Measurements from ENCODE around the gene ATG7.
A peak's percentile ranks its signal among the peaks of the same experiment; 100 is the strongest.
"Not testable (repeated sequence)": the region's sequence is repeated elsewhere in the genome, so short reads cannot be mapped to it uniquely, and the experiment has no call there.

ATG7 gene

GRCh38 chr3:11467875-11468274, 195.7 kb downstream of the ATG7 start:
- peak in 1 of 4 experiments; percentile 38 for DNase-seq

GRCh38 chr3:11470031-11470853, 198.0 kb downstream of the ATG7 start:
- DNase-seq, result no peak

- no peak for DNase-seq
These were observed 203.1 kb downstream of the ATG7 start for GRCh38 chr3:11475324-11475723.

- DNase-seq, result no peak
These were observed 204.5 kb downstream of the ATG7 start for GRCh38 chr3:11476735-11477144.

- no peak for DNase-seq
These were observed 205.3 kb downstream of the ATG7 start for GRCh38 chr3:11477407-11477911.

- DNase-seq, result no peak
These were observed 206.0 kb downstream of the ATG7 start for GRCh38 chr3:11478167-11478566.

GRCh38 chr3:11479221-11479620, 207.0 kb downstream of the ATG7 start:
- no peak for DNase-seq

- DNase-seq, result no peak
These were observed 208.6 kb downstream of the ATG7 start for GRCh38 chr3:11480663-11481298.

GRCh38 chr3:11481556-11481955, 209.4 kb downstream of the ATG7 start:
- no peak for DNase-seq

- no peak for DNase-seq
These were observed 209.8 kb downstream of the ATG7 start for GRCh38 chr3:11482021-11482420.

- not testable (repeated sequence) for DNase-seq
These were observed 216.2 kb downstream of the ATG7 start for GRCh38 chr3:11488356-11488755.

- no peak for DNase-seq
These were observed 222.1 kb downstream of the ATG7 start for GRCh38 chr3:11494131-11494916.

GRCh38 chr3:11495948-11496557, 223.9 kb downstream of the ATG7 start:
- no peak for DNase-seq

GRCh38 chr3:11498177-11498576, 226.0 kb downstream of the ATG7 start:
- DNase-seq, result no peak

GRCh38 chr3:11498646-11499045, 226.4 kb downstream of the ATG7 start:
- no peak for DNase-seq

- no peak for DNase-seq
These were observed 226.9 kb downstream of the ATG7 start for GRCh38 chr3:11499144-11499543.

- DNase-seq, result not testable (repeated sequence)
These were observed 230.2 kb downstream of the ATG7 start for GRCh38 chr3:11502413-11502812.

GRCh38 chr3:11507719-11508118, 235.5 kb downstream of the ATG7 start:
- no peak for DNase-seq

GRCh38 chr3:11508346-11509172, 236.4 kb downstream of the ATG7 start:
- DNase-seq, result no peak

- no peak for DNase-seq
These were observed 237.2 kb downstream of the ATG7 start for GRCh38 chr3:11509173-11510000.

- no peak for DNase-seq
These were observed 237.8 kb downstream of the ATG7 start for GRCh38 chr3:11510001-11510340.
